Stomach smooth muscle (tissue), 2 donors: ENCODE data around the gene PRPF38B.

Experiments used
- H3K27ac ChIP-seq: one replicate; pipeline ENCODE4 v1.7.0; 2013; ENCODE audit warnings: mild to moderate bottlenecking, low read length, inconsistent platforms
- H3K27me3 ChIP-seq, 2 donors: one replicate each; pipeline ENCODE4 v1.7.0; 2013; ENCODE audit warnings: low read length in 2 of 2; ENCODE audit not compliant: insufficient read depth in 2 of 2, control insufficient read depth in 1 of 2
- H3K36me3 ChIP-seq, 2 donors: one replicate each; pipeline ENCODE4 v1.7.0; 2013; ENCODE audit warnings: low read length in 2 of 2; ENCODE audit not compliant: control insufficient read depth in 2 of 2, insufficient read depth in 2 of 2
- H3K4me1 ChIP-seq: one replicate; pipeline ENCODE4 v1.7.0; 2013; ENCODE audit warnings: low read length; ENCODE audit not compliant: control insufficient read depth, insufficient read depth
- H3K4me3 ChIP-seq, 2 donors: one replicate each; pipeline ENCODE4 v1.7.0; 2013; ENCODE audit warnings: low read length in 2 of 2
- H3K9ac ChIP-seq, 2 donors: one replicate each; pipeline ENCODE4 v1.7.0; 2013; ENCODE audit warnings: low read length in 2 of 2, mild to moderate bottlenecking in 1 of 2
- H3K9me3 ChIP-seq, 2 donors: one replicate each; pipeline ENCODE4 v1.7.0; 2013; ENCODE audit warnings: low read length in 2 of 2; ENCODE audit not compliant: control insufficient read depth in 2 of 2
- donor health status: healthy.
- donor health status: Pancreatic carcinoma.

PRPF38B gene

GRCh38 chr1:108719656-108720435 lies 27.7 kb downstream of the PRPF38B start:
- no peak overlapping the region for H3K27ac ChIP-seq
- H3K4me3 ChIP-seq = no peak overlapping the region
- H3K9me3 ChIP-seq = no peaks in the 10 kb centered on the region
- no peaks in the 10 kb centered on the region for H3K36me3 ChIP-seq
- no peaks in the 10 kb centered on the region for H3K27me3 ChIP-seq
- H3K9ac ChIP-seq = no peak overlapping the region
- no peaks in the 10 kb centered on the region for H3K4me1 ChIP-seq

GRCh38 chr1:108722292-108722691 lies 30.2 kb downstream of the PRPF38B start:
- Histone ChIP-seq H3K9ac (no peak overlapping the region), H3K27me3 (no peaks in the 10 kb centered on the region), H3K27ac (no peak overlapping the region), H3K9me3 (no peaks in the 10 kb centered on the region), H3K36me3 (no peaks in the 10 kb centered on the region), H3K4me3 (peak overlapping the region; percentile 2 to 56), H3K4me1 (no peaks in the 10 kb centered on the region)

DNA sequence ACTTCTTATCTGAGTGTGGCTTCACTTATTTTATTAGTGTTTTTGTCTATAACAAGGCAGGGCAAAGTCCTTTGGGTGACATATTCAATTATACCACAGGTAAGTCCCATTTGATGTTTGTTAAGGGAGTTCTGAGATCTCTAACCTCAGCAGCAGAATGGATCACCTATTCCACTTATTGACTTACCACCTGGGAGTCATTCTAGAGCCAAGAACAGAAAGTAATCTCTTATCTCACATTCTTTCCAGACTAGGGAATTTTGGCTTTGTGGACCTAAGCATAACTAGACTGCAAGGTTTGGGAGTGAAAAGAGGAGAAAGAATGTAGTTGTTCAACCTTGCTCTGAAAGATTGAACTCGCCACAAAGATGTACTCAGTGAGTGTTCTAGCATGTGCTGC lies 33.8 kb downstream of the PRPF38B start:
- H3K27me3 ChIP-seq = no peaks in the 10 kb centered on the region
- H3K4me3 ChIP-seq = no peak overlapping the region
- no peaks in the 10 kb centered on the region for H3K36me3 ChIP-seq
- H3K9ac ChIP-seq = no peak overlapping the region
- no peaks in the 10 kb centered on the region for H3K4me1 ChIP-seq
- H3K9me3 ChIP-seq = no peaks in the 10 kb centered on the region
- no peak overlapping the region for H3K27ac ChIP-seq

DNA sequence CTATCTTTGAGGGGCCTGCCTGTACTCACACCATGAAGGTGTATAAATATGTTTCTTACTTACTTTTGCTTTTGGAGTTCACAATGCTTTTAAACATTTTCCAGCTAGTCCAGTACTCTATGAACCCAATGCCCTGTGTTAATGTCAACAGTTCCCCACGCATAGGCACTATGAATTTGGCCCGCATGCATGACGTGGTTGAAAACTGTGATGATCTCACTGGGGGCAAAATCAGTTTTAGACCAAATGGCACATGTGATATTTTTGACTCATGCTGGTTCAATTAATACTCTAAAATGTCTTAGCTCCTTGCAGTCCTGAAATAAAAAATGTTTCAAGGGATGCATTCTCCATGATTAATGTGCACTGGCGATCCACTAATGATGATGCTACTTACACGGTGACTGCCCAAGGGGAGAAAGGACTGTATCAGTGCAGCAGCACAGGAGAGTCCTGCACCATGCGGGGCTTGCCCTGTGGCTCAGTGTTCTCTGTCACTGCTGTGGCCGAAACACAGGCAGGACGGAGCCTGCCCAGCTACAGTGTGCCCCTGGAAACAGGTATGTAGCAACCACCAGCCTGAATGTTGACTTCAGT lies 36.3 kb downstream of the PRPF38B start:
- no peak overlapping the region for H3K4me3 ChIP-seq
- H3K4me1 ChIP-seq = no peaks in the 10 kb centered on the region
- H3K27me3 ChIP-seq = no peaks in the 10 kb centered on the region
- no peak overlapping the region for H3K9ac ChIP-seq
- H3K9me3 ChIP-seq = no peaks in the 10 kb centered on the region
- no peaks in the 10 kb centered on the region for H3K36me3 ChIP-seq
- H3K27ac ChIP-seq = no peak overlapping the region

- Histone ChIP-seq H3K4me3 (no peak overlapping the region), H3K9ac (no peak overlapping the region), H3K4me1 (no peaks in the 10 kb centered on the region), H3K9me3 (no peaks in the 10 kb centered on the region), H3K27me3 (no peaks in the 10 kb centered on the region), H3K36me3 (no peaks in the 10 kb centered on the region), H3K27ac (no peak overlapping the region)
Measured at GRCh38 chr1:108729481-108729880, 37.4 kb downstream of the PRPF38B start.

DNA sequence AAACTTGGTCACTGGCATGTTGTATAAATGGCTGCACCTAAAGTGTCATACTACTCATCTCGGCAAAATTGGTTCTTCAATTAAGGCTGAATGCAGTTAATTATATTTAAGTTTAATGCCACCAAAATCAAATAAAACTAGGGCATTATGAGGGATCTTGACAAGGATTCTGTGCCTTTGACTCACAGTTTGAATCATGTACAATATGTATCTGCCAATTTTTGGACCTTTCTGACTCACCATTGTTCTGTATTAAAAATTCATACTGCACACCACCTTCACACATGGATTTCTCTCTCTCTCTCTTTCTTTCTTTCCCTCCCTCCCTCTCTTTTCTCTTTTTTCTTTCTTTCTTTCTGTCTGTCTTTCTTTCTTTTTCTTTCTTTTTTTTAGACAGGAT lies 40.3 kb downstream of the PRPF38B start:
- Histone ChIP-seq H3K27me3 (peaks cover 0 to 3% of the 10 kb centered on the region in 2 donors), H3K9ac (no peak overlapping the region), H3K4me3 (no peak overlapping the region), H3K27ac (no peak overlapping the region), H3K4me1 (no peaks in the 10 kb centered on the region), H3K9me3 (no peaks in the 10 kb centered on the region), H3K36me3 (no peaks in the 10 kb centered on the region)

DNA sequence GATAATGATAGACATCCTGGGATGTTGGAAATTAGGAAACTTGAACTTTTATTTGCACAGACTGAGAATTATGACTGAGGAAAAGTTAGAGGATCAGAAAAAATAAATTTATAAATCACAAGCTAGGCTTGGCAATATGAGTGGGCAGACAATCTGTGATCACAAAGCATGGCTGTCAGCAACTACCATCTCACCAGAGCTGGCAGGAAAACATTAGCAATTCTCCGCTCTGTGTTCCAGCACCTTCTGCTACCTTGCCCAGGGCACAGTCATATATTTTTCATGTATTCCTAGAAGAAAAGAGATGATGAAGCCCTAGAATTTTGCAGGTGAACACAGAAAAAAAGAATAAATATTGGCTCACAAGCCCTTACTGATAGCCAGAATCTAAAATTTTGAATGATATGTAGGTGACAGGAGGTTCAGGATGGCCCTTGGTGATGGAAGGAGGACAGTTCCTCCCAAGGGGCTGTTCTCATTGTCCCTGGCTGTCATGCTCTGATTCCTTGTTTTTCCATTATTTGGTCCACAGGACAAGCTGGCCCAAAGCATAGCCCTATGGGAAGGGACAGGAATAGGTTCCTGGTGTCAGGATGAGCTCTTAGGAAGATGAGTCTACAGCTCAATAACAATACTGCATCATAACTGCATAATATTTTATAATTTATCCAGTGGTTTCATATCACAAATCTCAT lies 42.2 kb downstream of the PRPF38B start:
- Histone ChIP-seq H3K27me3 (peaks cover 0 to 3% of the 10 kb centered on the region in 2 donors), H3K9ac (no peak overlapping the region), H3K36me3 (no peaks in the 10 kb centered on the region), H3K4me1 (no peaks in the 10 kb centered on the region), H3K9me3 (no peaks in the 10 kb centered on the region), H3K4me3 (no peak overlapping the region), H3K27ac (no peak overlapping the region)

- H3K4me3 ChIP-seq = no peak overlapping the region
- H3K27me3 ChIP-seq = peaks cover 0 to 2% of the 10 kb centered on the region in 2 donors
- H3K9ac ChIP-seq = no peak overlapping the region
- H3K9me3 ChIP-seq = no peaks in the 10 kb centered on the region
- H3K27ac ChIP-seq = no peak overlapping the region
- no peaks in the 10 kb centered on the region for H3K36me3 ChIP-seq
- no peaks in the 10 kb centered on the region for H3K4me1 ChIP-seq
Measured at GRCh38 chr1:108742253-108742652, 50.1 kb downstream of the PRPF38B start.

DNA sequence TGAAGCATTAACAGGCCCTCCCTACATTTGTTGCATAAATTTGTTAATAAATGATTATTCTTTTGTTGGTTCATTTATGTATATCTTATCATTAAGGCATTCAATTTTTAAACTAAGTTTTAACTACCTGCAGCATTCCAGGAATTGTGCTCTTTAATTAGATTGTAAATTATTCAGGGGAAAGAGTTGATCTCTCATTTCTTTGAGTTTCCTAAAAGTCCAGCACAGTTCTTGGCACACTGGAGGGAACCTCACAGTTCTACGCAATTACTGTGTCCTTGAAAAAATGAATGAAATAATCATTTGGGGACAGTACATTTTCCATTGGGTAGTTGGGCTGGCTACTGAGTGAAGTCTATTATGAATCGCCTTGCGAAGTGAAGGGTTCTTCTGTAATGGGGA lies 53.9 kb downstream of the PRPF38B start:
- Histone ChIP-seq H3K4me1 (no peaks in the 10 kb centered on the region), H3K9me3 (no peaks in the 10 kb centered on the region), H3K9ac (peak overlapping the region in 1 of 2 donors; percentile 42), H3K36me3 (peaks cover 0 to 3% of the 10 kb centered on the region in 2 donors), H3K4me3 (peak overlapping the region in 1 of 2 donors; percentile 95), H3K27me3 (peaks cover 0 to 2% of the 10 kb centered on the region in 2 donors), H3K27ac (peak overlapping the region; percentile 97)

DNA sequence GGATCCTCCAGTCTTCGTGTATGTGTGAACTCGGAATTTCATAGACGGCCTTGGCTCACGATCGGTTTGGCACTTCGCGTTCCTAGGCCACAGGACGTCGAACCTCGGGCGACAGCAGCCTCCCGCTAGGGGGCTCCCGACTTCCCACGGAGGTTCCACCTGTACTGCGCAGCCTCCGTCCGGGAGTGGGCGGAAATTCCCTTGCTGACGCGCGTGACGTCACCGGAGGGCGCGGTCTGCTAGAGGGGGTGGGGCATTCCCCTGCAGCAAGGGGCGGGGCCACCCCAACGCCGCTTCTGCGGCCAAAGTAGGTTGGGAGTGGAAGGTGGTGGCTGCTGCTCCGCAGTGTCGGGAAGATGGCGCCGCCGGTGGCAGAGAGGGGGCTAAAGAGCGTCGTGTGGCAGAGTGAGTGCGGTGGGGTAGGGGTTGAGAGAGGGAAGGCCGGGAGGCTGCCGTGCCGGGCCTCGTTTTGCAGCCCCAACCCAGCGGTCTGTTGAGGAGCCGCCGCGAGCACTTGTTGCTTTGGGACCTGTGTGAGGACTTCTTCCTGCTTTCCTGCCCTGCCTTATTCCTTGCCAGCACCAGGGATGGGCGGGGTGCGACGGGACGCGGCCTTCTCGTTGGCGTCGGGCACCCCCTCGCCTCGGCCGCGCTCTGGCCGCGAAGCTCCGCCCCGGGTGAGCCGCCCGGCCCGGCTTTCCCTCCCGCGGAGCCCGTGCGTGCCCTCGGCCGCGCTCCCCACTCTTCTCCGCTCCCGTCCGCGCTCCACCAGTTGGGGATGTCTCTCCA lies 54.5 kb downstream of the PRPF38B start, which contains the start of gene STXBP3:
STXBP3 (plus strand) TSS at position 293 of the 789 bp plus-strand sequence; CDS start at position 357, 64 bp downstream.
- Histone ChIP-seq H3K4me3 (peak within 1 kb of the TSS; percentile 89 to 95), H3K27ac (peak within 1 kb of the TSS; percentile 97), H3K4me1 (no peaks in the 10 kb centered on the region), H3K9ac (peak within 1 kb of the TSS; percentile 93 to 97), H3K27me3 (peaks cover 0 to 2% of the 10 kb centered on the region in 2 donors), H3K36me3 (peaks cover 0 to 3% of the 10 kb centered on the region in 2 donors), H3K9me3 (no peaks in the 10 kb centered on the region)
